Measurements from ENCODE around the gene COLGALT1. TPM values are rescaled to one million over a fixed set of nuclear protein-coding genes. Genes with fewer than 3 reads are reported as not detected.

Gene COLGALT1
- total RNA-seq, 1 experiment from 2014 or later = 48.5 TPM

GRCh38 chr19:17582613-17583012, 27.2 kb downstream of the COLGALT1 start:
- H2BK15ac ChIP-seq (ENCODE audit: low read depth, low read length) = no peak overlapping the region
- no peak overlapping the region for H4K91ac ChIP-seq (ENCODE audit: insufficient read length, low read depth, low read length)
- H3K23ac ChIP-seq (ENCODE audit: insufficient read length, low read depth, low read length) = no peak overlapping the region
- no peak overlapping the region for H3K18ac ChIP-seq (ENCODE audit: insufficient read length, low read depth, low read length)
- H3K23me2 ChIP-seq (ENCODE audit: insufficient read length, low read depth, low read length, poor library complexity, severe bottlenecking) = no peaks in the 10 kb centered on the region
- no peaks in the 10 kb centered on the region for H3K79me2 ChIP-seq (ENCODE audit: insufficient read depth, low read length)
- no peak overlapping the region for H2AK5ac ChIP-seq (ENCODE audit: insufficient read length, low read length)
- no peak overlapping the region for H2BK20ac ChIP-seq (ENCODE audit: low read depth, low read length, poor library complexity, severe bottlenecking)
- no peaks in the 10 kb centered on the region for H3K9me3 ChIP-seq (ENCODE audit: control insufficient read depth, low read depth, low read length)
- Mint-ChIP-seq H3K4me1 (peaks cover 21 to 39% of the 10 kb centered on the region in 2 experiments), H3K9me3 (no peaks in the 10 kb centered on the region; a peak in 1 of 5 replicates), H3K36me3 (ENCODE audit: insufficient read depth in 1 of 3, low read depth in 3 of 3) (peaks cover 14 to 38% (median 32%) of the 10 kb centered on the region in 3 experiments), H3K4me3 (no peak overlapping the region), H3K27ac (no peak overlapping the region), H3K27me3 (ENCODE audit: low read depth) (no peaks in the 10 kb centered on the region)
- H3K4ac ChIP-seq (ENCODE audit: low read depth, low read length) = no peak overlapping the region
- H3K27ac ChIP-seq (ENCODE audit: insufficient read length, low read depth, low read length) = no peak overlapping the region
- no CpG with 5 or more reads among the region's 8 CpGs for WGBS (ENCODE audit: extremely low coverage, insufficient read length, low lambda C conversion rate)
- H2AFZ ChIP-seq (ENCODE audit: low read length) = no peak overlapping the region
- H3K9ac ChIP-seq (ENCODE audit: extremely low read depth, insufficient read length, low read length) = no peak overlapping the region
- H4K20me1 ChIP-seq (ENCODE audit: control insufficient read depth, insufficient read depth, insufficient read length) = no peaks in the 10 kb centered on the region
- H3K56ac ChIP-seq (ENCODE audit: insufficient read length, low read depth, low read length) = no peak overlapping the region
- H3T11ph ChIP-seq (ENCODE audit: low read length) = no peak overlapping the region
- H3K27me3 ChIP-seq (ENCODE audit: insufficient read depth, low read length) = no peaks in the 10 kb centered on the region
- H3K14ac ChIP-seq (ENCODE audit: insufficient read depth, low read length) = no peak overlapping the region
- no peak for DNase-seq
- no peak overlapping the region for H2BK120ac ChIP-seq (ENCODE audit: low read depth, low read length, poor library complexity, severe bottlenecking)
- H2BK12ac ChIP-seq (ENCODE audit: insufficient read length, low read depth, low read length) = no peak overlapping the region
- H2BK5ac ChIP-seq (ENCODE audit: insufficient read length, low read length) = no peak overlapping the region
- H3K4me1 ChIP-seq (ENCODE audit: insufficient read depth, low read length) = no peaks in the 10 kb centered on the region; the same call in 1 of the 2 replicates
- no peaks in the 10 kb centered on the region for H3K79me1 ChIP-seq (ENCODE audit: insufficient read depth, low read depth, low read length, poor library complexity, severe bottlenecking)
- peak; percentile 30; the same call in 2 of the 3 replicates for TF ChIP-seq CTCF (conservative IDR thresholded peaks at IDR 0.05)
- no peak overlapping the region for H4K5ac ChIP-seq (ENCODE audit: insufficient read length, low read depth, low read length)
- no peak overlapping the region for H4K8ac ChIP-seq (replicated peaks; ENCODE audit: insufficient read length, low read depth, low read length)
- no peak overlapping the region for H3K4me2 ChIP-seq (ENCODE audit: insufficient read depth, insufficient read length, low read length)
